HepG2 (cell line): ENCODE measurements around the gene ATR. TPM values are rescaled to one million over a fixed set of nuclear protein-coding genes. Genes with fewer than 3 reads are reported as not detected.
A peak's percentile ranks its signal among the peaks of the same experiment; 100 is the strongest.

ENCODE experiments used
- CREM ChIP-seq, 2 experiments: sonication (generic) in 1 of 2; formaldehyde crosslinking in 1 of 2; IDR thresholded peaks; 2 replicates each; pipeline versions ENCODE4 v1.4.0 to v1.6.1; 2016 to 2020; ENCODE audit warnings: antibody characterized with exemption in 1 of 2, mild to moderate bottlenecking in 1 of 2, missing genetic modification reagents in 1 of 2
- GZF1 ChIP-seq: sonication (generic); formaldehyde crosslinking; IDR thresholded peaks from 2 replicates; pipeline ENCODE4 v1.5.1; 2020; ENCODE audit warnings: mild to moderate bottlenecking, missing genetic modification reagents
- MAF1 ChIP-seq: sonication (generic); formaldehyde crosslinking; IDR thresholded peaks from 2 replicates; pipeline ENCODE4 v1.5.0; 2020; ENCODE audit warnings: missing genetic modification reagents, borderline replicate concordance
- RCOR2 ChIP-seq: IDR thresholded peaks from 2 replicates; pipeline ENCODE4 v1.6.1; 2016; ENCODE audit warnings: missing biosample characterization, missing genetic modification reagents
- RNF219 ChIP-seq: sonication (generic); formaldehyde crosslinking; IDR thresholded peaks from 2 replicates; pipeline ENCODE4 v1.5.0; 2020; ENCODE audit warnings: mild to moderate bottlenecking, missing genetic modification reagents
- ZNF276 ChIP-seq: sonication (generic); formaldehyde crosslinking; IDR thresholded peaks from 2 replicates; pipeline ENCODE4 v1.4.0; 2020; ENCODE audit warnings: mild to moderate bottlenecking, low read depth, missing genetic modification reagents
- ZNF281 ChIP-seq: sonication (generic); formaldehyde crosslinking; IDR thresholded peaks from 2 replicates; pipeline ENCODE4 v1.4.0; 2020; ENCODE audit warnings: missing genetic modification reagents, borderline replicate concordance
- ZNF605 ChIP-seq: sonication (generic); formaldehyde crosslinking; IDR thresholded peaks from 2 replicates; pipeline ENCODE4 v1.8.0; 2022; ENCODE audit warnings: mild to moderate bottlenecking, missing genetic modification reagents
- ZNF766 ChIP-seq: sonication (generic); formaldehyde crosslinking; IDR thresholded peaks from 2 replicates; pipeline ENCODE4 v1.5.0; 2020; ENCODE audit warnings: missing genetic modification reagents, borderline replicate concordance
- polyA plus RNA-seq, 8 experiments: library from polyadenylated mRNA; depleted of rRNA in 3 of 8; stranded (reverse) in 7 of 8; unstranded in 1 of 8; fragments of >200 nt; fragmentation: Illumina TruSeq in 4 of 8; extraction: Trizol in 4 of 8; gene quantifications; 2 replicates each; pipeline versions ENCODE4 v1.2.1 to v1.2.3, GENCODE V29; 2011 to 2016; ENCODE audit warnings: low read depth in 4 of 8, missing spikeins in 1 of 8, mixed read lengths in 1 of 8; ENCODE audit not compliant: insufficient read depth in 1 of 8
- total RNA-seq, 5 experiments: library from RNA; depleted of rRNA; stranded (reverse); fragments of >200 nt; fragmentation: Illumina TruSeq; extraction: Trizol; gene quantifications; 2 replicates each; pipeline ENCODE4 v1.2.3, GENCODE V29; 2016; ENCODE audit warnings: low read depth in 1 of 5
- TF ChIP-seq, protein P1 (sequence below): sonication (generic); formaldehyde crosslinking; IDR thresholded peaks from 2 replicates; pipeline ENCODE4 v1.5.0; 2020; ENCODE audit warnings: missing genetic modification reagents
- TF ChIP-seq, protein P2 (sequence below): sonication (generic); formaldehyde crosslinking; IDR thresholded peaks from 2 replicates; pipeline ENCODE4 v1.5.1; 2020; ENCODE audit warnings: mild to moderate bottlenecking, missing genetic modification reagents, moderate library complexity
- TF ChIP-seq, protein P3 (sequence below): sonication (generic); formaldehyde crosslinking; IDR thresholded peaks from 2 replicates; pipeline ENCODE4 v1.8.0; 2022; ENCODE audit warnings: low read depth, missing genetic modification reagents

Gene ATR
- total and polyA plus RNA-seq, 2 of the 13 experiments (the other 11 are each of a cell fraction or from before 2014, with no cell fraction given) = 6.6 to 17.0 TPM

GRCh38 chr3:142578329-142579223 is at the start of gene ATR (continued):
- TF ChIP-seq ZNF281 (CRISPR knock-in tag) (peak; percentile 39; the same call in 1 of the 2 replicates), ZNF605 (CRISPR knock-in tag) (peak; percentile 98), RCOR2 (peak; percentile 62; the same call in 1 of the 2 replicates), MAF1 (CRISPR knock-in tag) (peak; percentile 95), GZF1 (CRISPR knock-in tag) (0 out of 2 replicates have a peak, but pooled peaks have one; percentile 75), CREM (IDR thresholded peaks at IDR 0.05) (peak; percentile 77), CREM (CRISPR knock-in tag; IDR thresholded peaks at IDR 0.05) (no peak), RNF219 (CRISPR knock-in tag) (no peak), ZNF766 (peak; percentile 16; the same call in 1 of the 2 replicates), ZNF276 (peak; percentile 88; the same call in 1 of the 2 replicates)
- TF ChIP-seq, protein P1, sequence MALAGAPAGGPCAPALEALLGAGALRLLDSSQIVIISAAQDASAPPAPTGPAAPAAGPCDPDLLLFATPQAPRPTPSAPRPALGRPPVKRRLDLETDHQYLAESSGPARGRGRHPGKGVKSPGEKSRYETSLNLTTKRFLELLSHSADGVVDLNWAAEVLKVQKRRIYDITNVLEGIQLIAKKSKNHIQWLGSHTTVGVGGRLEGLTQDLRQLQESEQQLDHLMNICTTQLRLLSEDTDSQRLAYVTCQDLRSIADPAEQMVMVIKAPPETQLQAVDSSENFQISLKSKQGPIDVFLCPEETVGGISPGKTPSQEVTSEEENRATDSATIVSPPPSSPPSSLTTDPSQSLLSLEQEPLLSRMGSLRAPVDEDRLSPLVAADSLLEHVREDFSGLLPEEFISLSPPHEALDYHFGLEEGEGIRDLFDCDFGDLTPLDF = peak; percentile 96
- TF ChIP-seq, protein P2, sequence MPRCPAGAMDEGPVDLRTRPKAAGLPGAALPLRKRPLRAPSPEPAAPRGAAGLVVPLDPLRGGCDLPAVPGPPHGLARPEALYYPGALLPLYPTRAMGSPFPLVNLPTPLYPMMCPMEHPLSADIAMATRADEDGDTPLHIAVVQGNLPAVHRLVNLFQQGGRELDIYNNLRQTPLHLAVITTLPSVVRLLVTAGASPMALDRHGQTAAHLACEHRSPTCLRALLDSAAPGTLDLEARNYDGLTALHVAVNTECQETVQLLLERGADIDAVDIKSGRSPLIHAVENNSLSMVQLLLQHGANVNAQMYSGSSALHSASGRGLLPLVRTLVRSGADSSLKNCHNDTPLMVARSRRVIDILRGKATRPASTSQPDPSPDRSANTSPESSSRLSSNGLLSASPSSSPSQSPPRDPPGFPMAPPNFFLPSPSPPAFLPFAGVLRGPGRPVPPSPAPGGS (CRISPR knock-in tag) = no peak; the same call in 1 of the 2 replicates
- TF ChIP-seq, protein P3, sequence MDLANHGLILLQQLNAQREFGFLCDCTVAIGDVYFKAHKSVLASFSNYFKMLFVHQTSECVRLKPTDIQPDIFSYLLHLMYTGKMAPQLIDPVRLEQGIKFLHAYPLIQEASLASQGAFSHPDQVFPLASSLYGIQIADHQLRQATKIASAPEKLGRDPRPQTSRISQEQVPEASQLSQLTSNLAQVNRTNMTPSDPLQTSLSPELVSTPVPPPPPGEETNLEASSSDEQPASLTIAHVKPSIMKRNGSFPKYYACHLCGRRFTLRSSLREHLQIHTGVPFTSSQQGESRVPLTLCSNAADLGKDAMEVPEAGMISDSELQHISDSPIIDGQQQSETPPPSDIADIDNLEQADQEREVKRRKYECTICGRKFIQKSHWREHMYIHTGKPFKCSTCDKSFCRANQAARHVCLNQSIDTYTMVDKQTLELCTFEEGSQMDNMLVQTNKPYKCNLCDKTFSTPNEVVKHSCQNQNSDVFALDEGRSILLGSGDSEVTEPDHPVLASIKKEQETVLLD (CRISPR knock-in tag) = peak; percentile 87
